SK-N-SH treated with all-trans-retinoic acid at 6 μM for 48 hours (cell line): ENCODE results near the gene SOX12.

Experiments
- ATAC-seq: fragments of 200-7000 bp; cut with Tn5 transposase; 3 replicates; pipeline ENCODE4 v1.9.1; 2020; ENCODE audit warnings: mild to moderate bottlenecking, moderate library complexity
- ARNTL ChIP-seq: fragments of 450-650 bp; formaldehyde crosslinking; IDR thresholded peaks from 2 replicates; pipeline ENCODE4 v1.5.0; 2020; ENCODE audit warnings: low read depth, mild to moderate bottlenecking, moderate library complexity, borderline replicate concordance
- BACH2 ChIP-seq: fragments of 250-450 bp; sonication (Bioruptor Pico); IDR thresholded peaks from 2 replicates; pipeline ENCODE4 v1.9.0; 2021; ENCODE audit warnings: mild to moderate bottlenecking, borderline replicate concordance
- CREB5 ChIP-seq: fragments of 250-450 bp; sonication (Bioruptor Pico); IDR thresholded peaks from 2 replicates; pipeline ENCODE4 v1.5.1; 2020; ENCODE audit warnings: low read depth, mild to moderate bottlenecking, moderate library complexity
- CSDC2 ChIP-seq: fragments of 250-450 bp; sonication (Bioruptor Pico); IDR thresholded peaks from 2 replicates; pipeline ENCODE4 v1.5.0; 2020; ENCODE audit warnings: mild to moderate bottlenecking, moderate library complexity
- CSRNP3 ChIP-seq: fragments of 250-450 bp; sonication (Bioruptor Pico); IDR thresholded peaks from 2 replicates; pipeline ENCODE4 v1.5.1; 2021; ENCODE audit warnings: mild to moderate bottlenecking, moderate library complexity
- ESRRG ChIP-seq: fragments of 250-450 bp; sonication (Bioruptor Pico); IDR thresholded peaks from 2 replicates; pipeline ENCODE4 v1.6.1; 2021; ENCODE audit warnings: mild to moderate bottlenecking
- GLIS3 ChIP-seq: fragments of 250-450 bp; sonication (Bioruptor Pico); IDR thresholded peaks from 2 replicates; pipeline ENCODE4 v1.5.0; 2020; ENCODE audit warnings: mild to moderate bottlenecking, moderate library complexity
- ISL1 ChIP-seq: fragments of 250-450 bp; sonication (Bioruptor Pico); IDR thresholded peaks from 2 replicates; pipeline ENCODE4 v2.1.2; 2022; ENCODE audit warnings: mild to moderate bottlenecking, moderate library complexity
- PATZ1 ChIP-seq: fragments of 250-450 bp; sonication (Bioruptor Pico); IDR thresholded peaks from 2 replicates; pipeline ENCODE4 v1.8.0; 2020; ENCODE audit warnings: mild to moderate bottlenecking, moderate library complexity, borderline replicate concordance
- POU6F1 ChIP-seq: fragments of 250-450 bp; sonication (Bioruptor Pico); IDR thresholded peaks from 2 replicates; pipeline ENCODE4 v1.8.0; 2021; ENCODE audit warnings: low read depth, mild to moderate bottlenecking, moderate library complexity, borderline replicate concordance
- PPARA ChIP-seq: fragments of 250-450 bp; sonication (Bioruptor Pico); IDR thresholded peaks from 2 replicates; pipeline ENCODE4 v1.5.0; 2020; ENCODE audit warnings: mild to moderate bottlenecking, borderline replicate concordance
- RARB ChIP-seq: fragments of 250-450 bp; sonication (Bioruptor Pico); IDR thresholded peaks from 2 replicates; pipeline ENCODE4 v1.8.0; 2021; ENCODE audit warnings: mild to moderate bottlenecking, moderate library complexity
- TCF4 ChIP-seq: fragments of 250-450 bp; sonication (Bioruptor Pico); IDR thresholded peaks from 2 replicates; pipeline ENCODE4 v1.8.0; 2021; ENCODE audit warnings: mild to moderate bottlenecking, moderate library complexity, borderline replicate concordance
- TSHZ2 ChIP-seq: fragments of 250-450 bp; sonication (Bioruptor Pico); IDR thresholded peaks from 2 replicates; pipeline ENCODE4 v1.5.0; 2020; ENCODE audit warnings: mild to moderate bottlenecking, moderate library complexity
- ZFP3 ChIP-seq: fragments of 250-450 bp; sonication (Bioruptor Pico); IDR thresholded peaks from 2 replicates; pipeline ENCODE4 v1.5.0; 2020; ENCODE audit warnings: mild to moderate bottlenecking, moderate library complexity
- ZFP30 ChIP-seq: fragments of 450-650 bp; formaldehyde crosslinking; IDR thresholded peaks from 2 replicates; pipeline ENCODE4 v1.5.0; 2022; ENCODE audit warnings: mild to moderate bottlenecking, moderate library complexity
- ZNF565 ChIP-seq: fragments of 450-650 bp; formaldehyde crosslinking; conservative IDR thresholded peaks from 2 replicates; pipeline ENCODE4 v1.5.0; 2020; ENCODE audit warnings: low read depth, mild to moderate bottlenecking, moderate library complexity
- ZNF70 ChIP-seq: fragments of 450-650 bp; formaldehyde crosslinking; IDR thresholded peaks from 2 replicates; pipeline ENCODE4 v1.5.0; 2020; ENCODE audit warnings: mild to moderate bottlenecking, moderate library complexity
- ZNF8 ChIP-seq: fragments of 450-650 bp; formaldehyde crosslinking; IDR thresholded peaks from 2 replicates; pipeline ENCODE4 v1.5.0; 2020; ENCODE audit warnings: mild to moderate bottlenecking, moderate library complexity

The SOX12 gene

GRCh38 chr20:310645-311044 is 14.7 kb upstream of the SOX12 start:
- no peak for ATAC-seq
- TF ChIP-seq PPARA (CRISPR knock-in tag) (no peak), POU6F1 (CRISPR knock-in tag) (no peak), ZNF8 (CRISPR knock-in tag) (no peak), CSRNP3 (no peak), CREB5 (CRISPR knock-in tag) (no peak), BACH2 (CRISPR knock-in tag) (no peak), ISL1 (CRISPR knock-in tag) (no peak), RARB (no peak), ESRRG (CRISPR knock-in tag) (no peak), ZNF70 (no peak), PATZ1 (CRISPR knock-in tag) (no peak), ZFP30 (CRISPR knock-in tag) (no peak), ARNTL (CRISPR knock-in tag) (no peak), ZFP3 (CRISPR knock-in tag) (no peak), CSDC2 (CRISPR knock-in tag) (no peak), GLIS3 (CRISPR knock-in tag) (no peak), ZNF565 (CRISPR knock-in tag) (no peak), TSHZ2 (no peak)

- ATAC-seq: no peak
- TF ChIP-seq ZNF70: no peak
- TF ChIP-seq PPARA (CRISPR knock-in tag): no peak
- no peak for TF ChIP-seq PATZ1 (CRISPR knock-in tag)
- no peak for TF ChIP-seq TCF4 (CRISPR knock-in tag)
- TF ChIP-seq ARNTL (CRISPR knock-in tag): no peak
- no peak for TF ChIP-seq TSHZ2
- no peak for TF ChIP-seq GLIS3 (CRISPR knock-in tag)
- TF ChIP-seq ZFP3 (CRISPR knock-in tag): no peak
Measured at GRCh38 chr20:311609-312008, 13.7 kb upstream of the SOX12 start.
